Gastrocnemius medialis (tissue), 4 donors: ENCODE measurements around the gene FIBCD1. TPM values are rescaled to one million over a fixed set of nuclear protein-coding genes. Genes with fewer than 3 reads are reported as not detected.

Experiments used
- ATAC-seq, 2 donors: fragments of 150-250 bp; one replicate each; pipeline ENCODE4 v1.9.1; 2016
- DNase-seq, 2 donors: peaks; one replicate each; pipeline ENCODE4 v3.0.0-alpha.2; 2019
- H3K27ac ChIP-seq, 4 donors: fragments of 200-600 bp; sonication (generic); 1 replicate in 1 of 4; 2 replicates in 3 of 4; pipeline ENCODE4 v1.5.1; 2016 to 2018; ENCODE audit warnings: mild to moderate bottlenecking in 2 of 4, moderate library complexity in 1 of 4
- H3K27me3 ChIP-seq, 3 donors: fragments of 200-600 bp; sonication (generic) in 2 of 3; 1 replicate in 1 of 3; 2 replicates in 2 of 3; pipeline versions ENCODE4 v1.5.1 to v1.6.0; 2016 to 2019; ENCODE audit warnings: mild to moderate bottlenecking in 1 of 3, moderate library complexity in 1 of 3
- H3K36me3 ChIP-seq, 2 donors: fragments of 200-600 bp; sonication (generic) in 1 of 2; one replicate each; pipeline ENCODE4 v1.5.1; 2017 to 2018
- H3K4me1 ChIP-seq, 2 donors: fragments of 200-600 bp; sonication (generic) in 1 of 2; one replicate each; pipeline ENCODE4 v1.5.1; 2016 to 2017; ENCODE audit warnings: mild to moderate bottlenecking in 2 of 2
- H3K4me3 ChIP-seq, 4 donors: fragments of 200-600 bp; sonication (generic) in 3 of 4; 1 replicate in 1 of 4; 2 replicates in 3 of 4; pipeline ENCODE4 v1.5.1; 2016 to 2019; ENCODE audit warnings: mild to moderate bottlenecking in 2 of 4
- H3K9me3 ChIP-seq, 3 donors: fragments of 200-600 bp; sonication (generic) in 2 of 3; 1 replicate in 1 of 3; 2 replicates in 2 of 3; pipeline ENCODE4 v1.5.1; 2016 to 2019
- CTCF ChIP-seq, 5 experiments: fragments of 450-650 bp in 3 of 5; fragments of 200-600 bp in 2 of 5; sonication (generic) in 2 of 5; IDR thresholded peaks in 4 of 5; conservative IDR thresholded peaks in 1 of 5; 1 replicate in 4 of 5; 2 replicates in 1 of 5; pipeline ENCODE4 v1.5.1; 2016 to 2019; ENCODE audit warnings: antibody characterized with exemption in 5 of 5, mild to moderate bottlenecking in 3 of 5, moderate library complexity in 3 of 5
- POLR2A ChIP-seq, 2 donors: fragments of 450-650 bp; IDR thresholded peaks; one replicate each; pipeline ENCODE4 v1.6.1; 2017; ENCODE audit warnings: antibody characterized with exemption in 2 of 2, mild to moderate bottlenecking in 2 of 2, moderate library complexity in 2 of 2
- in situ Hi-C, 4 donors: fragments of 200-750 bp; cut with MboI; loops; one replicate each; pipeline versions ENCODE4 v1.15.0 to v1.8.0; 2017; ENCODE audit warnings: low sequenced_read_pairs in 4 of 4
- intact Hi-C: fragments of 100-400 bp; cut with DNase I; formaldehyde crosslinking; loops from one replicate; pipeline ENCODE4 v1.15.1; 2023; ENCODE audit warnings: low total_unique reads
- total RNA-seq, 4 donors: library from RNA; depleted of rRNA; stranded (reverse); fragments of >200 nt; gene quantifications; one replicate each; pipeline versions ENCODE4 v1.1.0 to v1.2.3, GENCODE V29; 2016

The FIBCD1 gene
- total RNA-seq, 4 donors from 2014 or later = not detected

- no peaks in the 10 kb centered on the region for H3K9me3 ChIP-seq
- H3K4me1 ChIP-seq = no peaks in the 10 kb centered on the region
- intact Hi-C loops = loop anchor here (5.0 kb wide), 1 partner anchor 171 kb away; no protein-coding TSS in a partner anchor
- in situ Hi-C loops = loop anchor here in 3 of 4 donors (5.0 to 10.0 kb wide), 3 partner anchors 236 to 249 kb away; partner anchors contain the start of gene EXOSC2 (in 1 of the 3)
- H3K36me3 ChIP-seq = no peaks in the 10 kb centered on the region
- DNase-seq (no peak), ATAC-seq (no peak)
- H3K27me3 ChIP-seq = peaks cover 31 to 60% (median 43%) of the 10 kb centered on the region in 3 donors
- no peak overlapping the region for H3K4me3 ChIP-seq
- no peak overlapping the region for H3K27ac ChIP-seq
- TF ChIP-seq CTCF (IDR thresholded peaks at IDR 0.05 in 4 of 5, conservative IDR thresholded peaks at IDR 0.05 in 1 of 5) = no peak
- no peak for TF ChIP-seq POLR2A (IDR thresholded peaks at IDR 0.05)
These were observed 4.7 kb upstream of the FIBCD1 start for GRCh38 chr9:130943777-130944176.

GRCh38 chr9:130943221-130943620, 4.2 kb upstream of the FIBCD1 start:
- in situ Hi-C loops = loop anchor here in 3 of 4 donors (5.0 to 10.0 kb wide), 3 partner anchors 236 to 248 kb away; partner anchors contain the start of gene EXOSC2 (in 1 of the 3)
- no peaks in the 10 kb centered on the region for H3K36me3 ChIP-seq
- peaks cover 0 to 1% of the 10 kb centered on the region in 2 donors for H3K4me1 ChIP-seq
- no peak for TF ChIP-seq CTCF (IDR thresholded peaks at IDR 0.05 in 4 of 5, conservative IDR thresholded peaks at IDR 0.05 in 1 of 5)
- TF ChIP-seq POLR2A (IDR thresholded peaks at IDR 0.05) = no peak
- H3K27ac ChIP-seq = no peak overlapping the region
- no peak for DNase-seq
- ATAC-seq = no peak
- peaks cover 34 to 62% (median 45%) of the 10 kb centered on the region in 3 donors for H3K27me3 ChIP-seq
- no peak overlapping the region for H3K4me3 ChIP-seq
- H3K9me3 ChIP-seq = no peaks in the 10 kb centered on the region
- intact Hi-C loops = loop anchor here (5.0 kb wide), 1 partner anchor 171 kb away; no protein-coding TSS in a partner anchor

GRCh38 chr9:130942679-130943078, 3.6 kb upstream of the FIBCD1 start:
- intact Hi-C loops (loop anchor here (5.0 kb wide), 1 partner anchor 170 kb away; no protein-coding TSS in a partner anchor), in situ Hi-C loops (loop anchor here in 3 of 4 donors (5.0 to 10.0 kb wide), 3 partner anchors 235 to 248 kb away; partner anchors contain the start of gene EXOSC2 (in 1 of the 3))
- H3K27ac ChIP-seq = no peak overlapping the region
- H3K4me3 ChIP-seq = no peak overlapping the region
- no peak for TF ChIP-seq CTCF (IDR thresholded peaks at IDR 0.05 in 4 of 5, conservative IDR thresholded peaks at IDR 0.05 in 1 of 5)
- no peak for TF ChIP-seq POLR2A (IDR thresholded peaks at IDR 0.05)
- ATAC-seq = no peak
- DNase-seq = no peak
- no peaks in the 10 kb centered on the region for H3K36me3 ChIP-seq
- H3K27me3 ChIP-seq = peaks cover 38 to 64% (median 51%) of the 10 kb centered on the region in 3 donors
- no peaks in the 10 kb centered on the region for H3K9me3 ChIP-seq
- peaks cover 0 to 6% of the 10 kb centered on the region in 2 donors for H3K4me1 ChIP-seq

- in situ Hi-C loops = loop anchor here in 3 of 4 donors (5.0 to 10.0 kb wide), 3 partner anchors 235 to 247 kb away; partner anchors contain the start of gene EXOSC2 (in 1 of the 3)
- Histone ChIP-seq H3K27me3 (peaks cover 39 to 64% (median 57%) of the 10 kb centered on the region in 3 donors), H3K4me1 (peaks cover 0 to 7% of the 10 kb centered on the region in 2 donors)
These were observed 3.0 kb upstream of the FIBCD1 start for GRCh38 chr9:130942084-130942483.

More at GRCh38 chr9:130942084-130942483, 3.0 kb upstream of the FIBCD1 start:
- H3K27ac ChIP-seq = no peak overlapping the region
- H3K4me3 ChIP-seq = no peak overlapping the region
- DNase-seq (no peak), ATAC-seq (no peak)
- H3K9me3 ChIP-seq = no peaks in the 10 kb centered on the region
- H3K36me3 ChIP-seq = no peaks in the 10 kb centered on the region
- intact Hi-C loops = loop anchor here (5.0 kb wide), 1 partner anchor 170 kb away; no protein-coding TSS in a partner anchor
- TF ChIP-seq CTCF (IDR thresholded peaks at IDR 0.05 in 4 of 5, conservative IDR thresholded peaks at IDR 0.05 in 1 of 5) (no peak), POLR2A (IDR thresholded peaks at IDR 0.05) (no peak)
